Activated effector memory CD4-positive, alpha-beta T cell treated with anti-CD3 and anti-CD28 coated beads, Interleukin-2, amount 50 U/mL, for 16 hours (primary cell): ENCODE results near the gene SIVA1.
"Not testable (repeated sequence)": the region's sequence is repeated elsewhere in the genome, so short reads cannot be mapped to it uniquely, and the experiment has no call there.

Experiments
- DNase-seq: peaks from one replicate; pipeline ENCODE4 v3.0.0-alpha.2; 2020

The SIVA1 gene

GRCh38 chr14:104734991-104735779 is 17.8 kb upstream of the SIVA1 start:
- no peak for DNase-seq

- DNase-seq = no peak
Observed at GRCh38 chr14:104735830-104736642, 16.9 kb upstream of the SIVA1 start.

GRCh38 chr14:104738375-104739019 is 14.4 kb upstream of the SIVA1 start:
- no peak for DNase-seq

- DNase-seq = no peak
Observed at GRCh38 chr14:104739026-104739425, 13.9 kb upstream of the SIVA1 start.

GRCh38 chr14:104739546-104740516 is 13.1 kb upstream of the SIVA1 start:
- no peak for DNase-seq

GRCh38 chr14:104741108-104741802 is 11.7 kb upstream of the SIVA1 start:
- DNase-seq = no peak

GRCh38 chr14:104741803-104742251 is 11.1 kb upstream of the SIVA1 start:
- no peak for DNase-seq

GRCh38 chr14:104742586-104743455 is 10.1 kb upstream of the SIVA1 start:
- DNase-seq = no peak

GRCh38 chr14:104743461-104744380 is 9.2 kb upstream of the SIVA1 start:
- DNase-seq = no peak

- no peak for DNase-seq
Observed at GRCh38 chr14:104744484-104744883, 8.5 kb upstream of the SIVA1 start.

- no peak for DNase-seq
Observed at GRCh38 chr14:104745431-104745830, 7.5 kb upstream of the SIVA1 start.

- peak; percentile 73 for DNase-seq
Observed at GRCh38 chr14:104746071-104746545, 6.8 kb upstream of the SIVA1 start.

- DNase-seq = no peak
Observed at GRCh38 chr14:104746934-104747481, 5.9 kb upstream of the SIVA1 start.

- DNase-seq = no peak
Observed at GRCh38 chr14:104747876-104748275, 5.1 kb upstream of the SIVA1 start.

GRCh38 chr14:104749111-104749649 is 3.8 kb upstream of the SIVA1 start:
- no peak for DNase-seq

- no peak for DNase-seq
Observed at GRCh38 chr14:104750056-104750752, 2.7 kb upstream of the SIVA1 start.

- DNase-seq = not testable (repeated sequence)
Observed at GRCh38 chr14:104750753-104751057, 2.2 kb upstream of the SIVA1 start.
